Measurements from ENCODE around the gene GPS2. TPM values are rescaled to one million over a fixed set of nuclear protein-coding genes. Genes with fewer than 3 reads are reported as not detected.
"Not testable (repeated sequence)": the region's sequence is repeated elsewhere in the genome, so short reads cannot be mapped to it uniquely, and the experiment has no call there.

The GPS2 gene
- total and polyA plus RNA-seq, 2 of the 4 experiments (the other 2 are of a cell fraction): 36.2 to 50.9 TPM

DNA sequence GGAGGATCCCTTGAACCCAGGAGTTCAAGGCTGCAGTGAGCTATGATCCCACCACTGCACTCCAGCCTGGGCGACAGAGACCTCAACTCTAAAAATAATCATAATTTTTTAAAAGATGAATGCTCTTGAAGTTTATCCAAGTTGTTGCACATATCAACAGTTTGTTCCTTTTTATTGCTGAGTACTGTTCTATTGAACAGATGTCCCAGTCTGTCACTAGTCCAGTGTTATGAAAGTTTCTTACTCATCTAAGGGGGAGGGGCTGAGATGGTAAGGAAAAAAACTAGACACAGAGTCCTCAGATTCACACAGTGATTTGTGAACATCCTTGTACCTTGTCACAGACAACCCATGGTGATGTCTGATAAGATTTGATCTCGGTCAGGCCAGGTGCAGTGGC, 25.0 kb upstream of the GPS2 start:
- Histone ChIP-seq H4K91ac (ENCODE audit: insufficient read depth, low read depth, low read length) (no peak overlapping the region), H4K8ac (ENCODE audit: low read depth in 2 of 2, low read length in 2 of 2) (no peak overlapping the region), H4K20me1 (ENCODE audit: insufficient read depth, low read length) (no peaks in the 10 kb centered on the region), H2BK15ac (ENCODE audit: low read depth, low read length) (no peak overlapping the region), H3K18ac (ENCODE audit: low read depth, low read length) (no peak overlapping the region), H3K36me3 (ENCODE audit: control insufficient read depth, insufficient read depth, low read length) (no peaks in the 10 kb centered on the region), H3K23ac (ENCODE audit: low read depth, low read length) (no peak overlapping the region), H3K9ac (ENCODE audit: low read depth, low read length) (no peak overlapping the region), H2BK20ac (ENCODE audit: low read depth, low read length) (no peak overlapping the region), H3K4me2 (ENCODE audit: low read depth, low read length) (no peak overlapping the region), H3K27ac (ENCODE audit: insufficient read depth, low read length) (no peak overlapping the region), H3K4me3 (ENCODE audit: insufficient read depth, low read depth, low read length) (no peak overlapping the region), H3K4ac (ENCODE audit: low read depth, low read length) (no peak overlapping the region), H3K14ac (replicated peaks; ENCODE audit: low read depth, low read length) (no peak overlapping the region), H2BK5ac (ENCODE audit: low read depth, low read length, poor library complexity, severe bottlenecking) (no peak overlapping the region), H3K9me1 (ENCODE audit: insufficient read depth, low read length) (no peaks in the 10 kb centered on the region), H3K4me1 (ENCODE audit: control insufficient read depth, insufficient read depth, low read length) (no peaks in the 10 kb centered on the region), H3K27me3 (ENCODE audit: control insufficient read depth, insufficient read depth, low read length) (peaks cover 25% of the 10 kb centered on the region), H2AK5ac (ENCODE audit: low read depth, low read length) (no peak overlapping the region), H3K79me1 (ENCODE audit: low read depth in 1 of 2, low read length in 2 of 2) (no peaks in the 10 kb centered on the region), H2BK120ac (ENCODE audit: low read depth, low read length) (no peak overlapping the region), H2AFZ (replicated peaks; ENCODE audit: low read length, poor library complexity) (no peak overlapping the region), H3K9me3 (ENCODE audit: control insufficient read depth, insufficient read depth, low read length) (no peaks in the 10 kb centered on the region), H3K56ac (ENCODE audit: extremely low read depth, insufficient read depth, low read length) (no peak overlapping the region), H2AK9ac (replicated peaks; ENCODE audit: low read depth, low read length, poor library complexity) (no peak overlapping the region), H4K5ac (ENCODE audit: low read depth, low read length) (no peak overlapping the region)
- ATAC-seq (ENCODE audit: low read depth) (no peak), DNase-seq (peak; percentile 16)
- dilution Hi-C loops (cut with HindIII; ENCODE audit: low sequenced_read_pairs, unreplicated experiment): no loop called here
- intact Hi-C loops (cut with micrococcal nuclease): no loop called here
- ChIA-PET POLR2A (ENCODE audit: unreplicated experiment) (no interaction called here), CTCF (interaction anchor here (0.6 kb wide), 1 partner anchor 9 kb away, joined by 3 read pairs; no protein-coding TSS in a partner anchor)
- no peak for TF ChIP-seq NFE2L2 (IDR thresholded peaks at IDR 0.05; ENCODE audit: low read depth, low read length)
- no peak for TF ChIP-seq BHLHE40 (IDR thresholded peaks at IDR 0.05; ENCODE audit: low read depth, low read length)
- TF ChIP-seq MXI1 (IDR thresholded peaks at IDR 0.05; ENCODE audit: borderline replicate concordance, low read depth, low read length): no peak
- in situ Hi-C loops (cut with MboI; ENCODE audit: low sequenced_read_pairs): no loop called here
- WGBS, 2 experiments (ENCODE audit: extremely low coverage in 2 of 2, insufficient read length in 1 of 2): no CpG with 5 or more reads among the region's 2 CpGs
- no TSS peak for BruUV-seq (replicated peaks)

DNA sequence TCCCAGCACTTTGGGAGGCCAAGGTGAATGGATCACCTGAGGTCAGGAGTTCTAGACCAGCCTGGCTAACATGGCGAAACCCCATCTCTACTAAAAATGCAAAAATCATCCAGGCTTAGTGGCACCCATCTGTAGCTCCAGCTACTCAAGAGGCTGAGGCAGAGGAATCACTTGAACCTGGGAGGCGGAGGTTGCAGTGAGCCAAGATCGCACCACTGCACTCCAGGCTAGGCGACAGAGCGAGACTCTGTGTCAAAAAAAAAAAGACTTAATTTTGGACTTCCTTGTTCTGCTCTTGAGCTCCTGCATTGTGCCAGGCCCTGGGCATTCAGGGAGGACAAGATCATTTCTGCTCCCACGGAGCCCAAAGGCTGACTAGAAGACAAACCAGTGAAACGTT, 22.4 kb upstream of the GPS2 start:
- H2AK9ac ChIP-seq (replicated peaks; ENCODE audit: low read depth, low read length, poor library complexity); ATAC-seq (ENCODE audit: low read depth); in situ Hi-C loops (cut with MboI; ENCODE audit: low sequenced_read_pairs); H3K23ac ChIP-seq (ENCODE audit: low read depth, low read length); H3K4me1 ChIP-seq (ENCODE audit: control insufficient read depth, insufficient read depth, low read length); H3K56ac ChIP-seq (ENCODE audit: extremely low read depth, insufficient read depth, low read length); H2BK15ac ChIP-seq (ENCODE audit: low read depth, low read length); H3K9me1 ChIP-seq (ENCODE audit: insufficient read depth, low read length); dilution Hi-C loops (cut with HindIII; ENCODE audit: low sequenced_read_pairs, unreplicated experiment); H2BK20ac ChIP-seq (ENCODE audit: low read depth, low read length); H3K79me1 ChIP-seq (ENCODE audit: low read depth in 1 of 2, low read length in 2 of 2); H3K9me3 ChIP-seq (ENCODE audit: control insufficient read depth, insufficient read depth, low read length); H2AFZ ChIP-seq (replicated peaks; ENCODE audit: low read length, poor library complexity); H3K18ac ChIP-seq (ENCODE audit: low read depth, low read length); BruUV-seq (replicated peaks); H3K4me2 ChIP-seq (ENCODE audit: low read depth, low read length); H4K91ac ChIP-seq (ENCODE audit: insufficient read depth, low read depth, low read length); H4K5ac ChIP-seq (ENCODE audit: low read depth, low read length); H2BK120ac ChIP-seq (ENCODE audit: low read depth, low read length); DNase-seq; H3K27ac ChIP-seq (ENCODE audit: insufficient read depth, low read length); H2BK5ac ChIP-seq (ENCODE audit: low read depth, low read length, poor library complexity, severe bottlenecking); H3K14ac ChIP-seq (replicated peaks; ENCODE audit: low read depth, low read length); H3K9ac ChIP-seq (ENCODE audit: low read depth, low read length); H3K4ac ChIP-seq (ENCODE audit: low read depth, low read length); H2AK5ac ChIP-seq (ENCODE audit: low read depth, low read length); H3K4me3 ChIP-seq (ENCODE audit: insufficient read depth, low read depth, low read length); H4K20me1 ChIP-seq (ENCODE audit: insufficient read depth, low read length); H3K36me3 ChIP-seq (ENCODE audit: control insufficient read depth, insufficient read depth, low read length); H4K8ac ChIP-seq (ENCODE audit: low read depth in 2 of 2, low read length in 2 of 2); POLR2A ChIA-PET (ENCODE audit: unreplicated experiment); intact Hi-C loops (cut with micrococcal nuclease): not testable (repeated sequence)
- H3K27me3 ChIP-seq (ENCODE audit: control insufficient read depth, insufficient read depth, low read length): peaks cover 15% of the 10 kb centered on the region
- WGBS, 2 experiments (ENCODE audit: extremely low coverage in 2 of 2, insufficient read length in 1 of 2): 96% methylated on average over 4 of the region's 7 CpGs; no CpG with 5 or more reads in 1 of the 2 experiments
- CTCF ChIA-PET: interaction anchor here (0.6 kb wide), 2 partner anchors 9 to 494 kb away, joined by 3 to 5 read pairs; no protein-coding TSS in a partner anchor

All from IMR-90 (cell line).